ENCODE results near the gene MAGEA11.
"Not testable (repeated sequence)": the region's sequence is repeated elsewhere in the genome, so short reads cannot be mapped to it uniquely, and the experiment has no call there.

The MAGEA11 gene

GRCh38 chrX:149711545-149712236, at the start of gene MAGEA11:
Gene MAGEA11 (plus strand): TSS chrX:149712060. CDS start chrX:149713160, 1,100 bp downstream.
- Mint-ChIP-seq H3K4me3 (no peak within 1 kb of the TSS), H3K36me3 (ENCODE audit: low read depth) (no peaks in the 10 kb centered on the region), H3K9me3 (no peaks in the 10 kb centered on the region), H3K4me1 (ENCODE audit: low read depth) (no peaks in the 10 kb centered on the region), H3K27me3 (no peaks in the 10 kb centered on the region), H3K27ac (no peak within 1 kb of the TSS)

- H3K27me3 Mint-ChIP-seq; H3K4me3 Mint-ChIP-seq; H3K4me1 Mint-ChIP-seq (ENCODE audit: low read depth); H3K27ac Mint-ChIP-seq; H3K36me3 Mint-ChIP-seq (ENCODE audit: low read depth); H3K9me3 Mint-ChIP-seq: not testable (repeated sequence)
Measured at GRCh38 chrX:149675088-149675487, 36.8 kb upstream of the MAGEA11 start.

GRCh38 chrX:149675554-149675953, 36.3 kb upstream of the MAGEA11 start:
- H3K36me3 Mint-ChIP-seq (ENCODE audit: low read depth); H3K27ac Mint-ChIP-seq; H3K9me3 Mint-ChIP-seq; H3K4me1 Mint-ChIP-seq (ENCODE audit: low read depth); H3K4me3 Mint-ChIP-seq; H3K27me3 Mint-ChIP-seq: not testable (repeated sequence)

- not testable (repeated sequence) for H3K36me3 Mint-ChIP-seq (ENCODE audit: low read depth); H3K9me3 Mint-ChIP-seq; H3K4me1 Mint-ChIP-seq (ENCODE audit: low read depth); H3K27me3 Mint-ChIP-seq; H3K4me3 Mint-ChIP-seq; H3K27ac Mint-ChIP-seq
Measured at GRCh38 chrX:149679164-149679678, 32.6 kb upstream of the MAGEA11 start.

GRCh38 chrX:149681182-149681581, 30.7 kb upstream of the MAGEA11 start:
- Mint-ChIP-seq H3K36me3 (ENCODE audit: low read depth) (no peaks in the 10 kb centered on the region), H3K9me3 (no peaks in the 10 kb centered on the region), H3K4me1 (ENCODE audit: low read depth) (no peaks in the 10 kb centered on the region), H3K27ac (no peak overlapping the region), H3K27me3 (no peaks in the 10 kb centered on the region), H3K4me3 (no peak overlapping the region)

GRCh38 chrX:149682031-149682430, 29.8 kb upstream of the MAGEA11 start:
- Mint-ChIP-seq H3K27ac (no peak overlapping the region), H3K4me3 (no peak overlapping the region), H3K9me3 (no peaks in the 10 kb centered on the region), H3K36me3 (ENCODE audit: low read depth) (no peaks in the 10 kb centered on the region), H3K27me3 (no peaks in the 10 kb centered on the region), H3K4me1 (ENCODE audit: low read depth) (no peaks in the 10 kb centered on the region)

- H3K4me3 Mint-ChIP-seq: no peak overlapping the region
- H3K4me1 Mint-ChIP-seq (ENCODE audit: low read depth): no peaks in the 10 kb centered on the region
- H3K27ac Mint-ChIP-seq: no peak overlapping the region
Measured at GRCh38 chrX:149682956-149683947, 28.6 kb upstream of the MAGEA11 start.

GRCh38 chrX:149683966-149684730, 27.7 kb upstream of the MAGEA11 start:
- no peaks in the 10 kb centered on the region for H3K27me3 Mint-ChIP-seq
- H3K9me3 Mint-ChIP-seq: no peaks in the 10 kb centered on the region
- H3K36me3 Mint-ChIP-seq (ENCODE audit: low read depth): no peaks in the 10 kb centered on the region
- H3K4me3 Mint-ChIP-seq: no peak overlapping the region
- H3K4me1 Mint-ChIP-seq (ENCODE audit: low read depth): no peaks in the 10 kb centered on the region
- H3K27ac Mint-ChIP-seq: no peak overlapping the region

More at GRCh38 chrX:149682956-149683947, 28.6 kb upstream of the MAGEA11 start:
- no peaks in the 10 kb centered on the region for H3K9me3 Mint-ChIP-seq
- no peaks in the 10 kb centered on the region for H3K36me3 Mint-ChIP-seq (ENCODE audit: low read depth)
- no peaks in the 10 kb centered on the region for H3K27me3 Mint-ChIP-seq

- H3K4me3 Mint-ChIP-seq: no peak overlapping the region
- H3K27ac Mint-ChIP-seq: no peak overlapping the region
- peaks cover 13% of the 10 kb centered on the region for H3K27me3 Mint-ChIP-seq
- no peaks in the 10 kb centered on the region for H3K4me1 Mint-ChIP-seq (ENCODE audit: low read depth)
- peaks cover 4% of the 10 kb centered on the region for H3K9me3 Mint-ChIP-seq
- H3K36me3 Mint-ChIP-seq (ENCODE audit: low read depth): peaks cover 5% of the 10 kb centered on the region
Measured at GRCh38 chrX:149687991-149688390, 23.9 kb upstream of the MAGEA11 start.

- Mint-ChIP-seq H3K27me3 (peaks cover 14% of the 10 kb centered on the region), H3K4me1 (ENCODE audit: low read depth) (no peaks in the 10 kb centered on the region), H3K36me3 (ENCODE audit: low read depth) (peaks cover 5% of the 10 kb centered on the region), H3K9me3 (peaks cover 5% of the 10 kb centered on the region), H3K27ac (no peak overlapping the region), H3K4me3 (no peak overlapping the region)
Measured at GRCh38 chrX:149688552-149688951, 23.3 kb upstream of the MAGEA11 start.

- Mint-ChIP-seq H3K27ac (no peak overlapping the region), H3K27me3 (peaks cover 22% of the 10 kb centered on the region), H3K36me3 (ENCODE audit: low read depth) (peaks cover 5% of the 10 kb centered on the region), H3K9me3 (peaks cover 9% of the 10 kb centered on the region), H3K4me3 (no peak overlapping the region), H3K4me1 (ENCODE audit: low read depth) (no peaks in the 10 kb centered on the region)
Measured at GRCh38 chrX:149691794-149692193, 20.1 kb upstream of the MAGEA11 start.

GRCh38 chrX:149692686-149693272, 19.1 kb upstream of the MAGEA11 start:
- H3K36me3 Mint-ChIP-seq (ENCODE audit: low read depth); H3K4me3 Mint-ChIP-seq; H3K9me3 Mint-ChIP-seq; H3K27ac Mint-ChIP-seq; H3K4me1 Mint-ChIP-seq (ENCODE audit: low read depth): not testable (repeated sequence)
- H3K27me3 Mint-ChIP-seq: peaks cover 22% of the 10 kb centered on the region

- Mint-ChIP-seq H3K4me3 (no peak overlapping the region), H3K4me1 (ENCODE audit: low read depth) (no peaks in the 10 kb centered on the region), H3K9me3 (no peaks in the 10 kb centered on the region), H3K27ac (no peak overlapping the region), H3K36me3 (ENCODE audit: low read depth) (no peaks in the 10 kb centered on the region), H3K27me3 (no peaks in the 10 kb centered on the region)
Measured at GRCh38 chrX:149699761-149700160, 12.1 kb upstream of the MAGEA11 start.

GRCh38 chrX:149704664-149705063, 7.2 kb upstream of the MAGEA11 start:
- H3K4me1 Mint-ChIP-seq (ENCODE audit: low read depth): no peaks in the 10 kb centered on the region
- H3K27me3 Mint-ChIP-seq: no peaks in the 10 kb centered on the region
- no peaks in the 10 kb centered on the region for H3K9me3 Mint-ChIP-seq
- no peaks in the 10 kb centered on the region for H3K36me3 Mint-ChIP-seq (ENCODE audit: low read depth)
- H3K27ac Mint-ChIP-seq: no peak overlapping the region
- no peak overlapping the region for H3K4me3 Mint-ChIP-seq
